ENCODE results near the gene EFHC1. TPM values are rescaled to one million over a fixed set of nuclear protein-coding genes. Genes with fewer than 3 reads are reported as not detected.

Gene EFHC1
- total and polyA plus RNA-seq, 7 donors, result 1.8 to 38.5 (median 15.9) TPM

GRCh38 chr6:52534363-52534762 is 114.2 kb downstream of the EFHC1 start:
- TF ChIP-seq POLR2A (IDR thresholded peaks at IDR 0.05), result no peak
- TF ChIP-seq POLR2AphosphoS5 (IDR thresholded peaks at IDR 0.05), result no peak
- TF ChIP-seq EP300 (IDR thresholded peaks at IDR 0.05), result no peak
- no peak for TF ChIP-seq CTCF (IDR thresholded peaks at IDR 0.05)
- no peak overlapping the region for H3K4me3 ChIP-seq
- peaks cover 5 to 24% (median 10%) of the 10 kb centered on the region in 4 donors for H3K36me3 ChIP-seq
- peaks cover 0 to 38% (median 30%) of the 10 kb centered on the region in 4 donors for H3K4me1 ChIP-seq
- no peak overlapping the region for H3K27ac ChIP-seq
- intact Hi-C loops (cut with DNase I), result no loop called here
- no peaks in the 10 kb centered on the region for H3K9me3 ChIP-seq
- DNase-seq, result no peak
- 98% methylated on average over 5 of the region's 5 CpGs for WGBS, 2 donors
- no peaks in the 10 kb centered on the region for H3K27me3 ChIP-seq

GRCh38 chr6:52534966-52535390 is 114.8 kb downstream of the EFHC1 start:
- DNase-seq, result no peak
- intact Hi-C loops (cut with DNase I), result no loop called here
- Histone ChIP-seq H3K4me3 (no peak overlapping the region), H3K27ac (no peak overlapping the region), H3K27me3 (no peaks in the 10 kb centered on the region), H3K36me3 (peaks cover 5 to 20% (median 10%) of the 10 kb centered on the region in 4 donors), H3K9me3 (no peaks in the 10 kb centered on the region), H3K4me1 (peaks cover 0 to 45% (median 37%) of the 10 kb centered on the region in 4 donors)
- WGBS, 2 donors, result 72 to 95% methylated on average over 3 of the region's 3 CpGs
- TF ChIP-seq EP300 (IDR thresholded peaks at IDR 0.05), result no peak
- no peak for TF ChIP-seq POLR2A (IDR thresholded peaks at IDR 0.05)
- TF ChIP-seq CTCF (IDR thresholded peaks at IDR 0.05), result no peak

- WGBS, 2 donors, result 65 to 89% methylated on average over 5 of the region's 5 CpGs
- intact Hi-C loops (cut with DNase I), result no loop called here
- DNase-seq, result no peak
These were observed 115.7 kb downstream of the EFHC1 start for GRCh38 chr6:52535711-52536423.

GRCh38 chr6:52536424-52536916 is 116.3 kb downstream of the EFHC1 start:
- no peak overlapping the region for H3K27ac ChIP-seq
- no peak overlapping the region for H3K4me3 ChIP-seq
- intact Hi-C loops (cut with DNase I), result no loop called here
- no peak for TF ChIP-seq EP300 (IDR thresholded peaks at IDR 0.05)
- no peak for TF ChIP-seq CTCF (IDR thresholded peaks at IDR 0.05)
- no peak for TF ChIP-seq POLR2A (IDR thresholded peaks at IDR 0.05)
- TF ChIP-seq POLR2AphosphoS5 (IDR thresholded peaks at IDR 0.05), result no peak
- H3K27me3 ChIP-seq, result no peaks in the 10 kb centered on the region
- peaks cover 0 to 59% (median 51%) of the 10 kb centered on the region in 4 donors for H3K4me1 ChIP-seq
- H3K36me3 ChIP-seq, result peaks cover 5 to 16% (median 10%) of the 10 kb centered on the region in 4 donors
- H3K9me3 ChIP-seq, result no peaks in the 10 kb centered on the region
- DNase-seq, result no peak
- 87 to 95% methylated on average over 6 of the region's 6 CpGs for WGBS, 2 donors

More at GRCh38 chr6:52535711-52536423, 115.7 kb downstream of the EFHC1 start:
- TF ChIP-seq POLR2AphosphoS5 (IDR thresholded peaks at IDR 0.05), result no peak
- no peak for TF ChIP-seq POLR2A (IDR thresholded peaks at IDR 0.05)
- TF ChIP-seq CTCF (IDR thresholded peaks at IDR 0.05), result no peak
- TF ChIP-seq EP300 (IDR thresholded peaks at IDR 0.05), result no peak
- Histone ChIP-seq H3K4me1 (peaks cover 0 to 53% (median 46%) of the 10 kb centered on the region in 4 donors), H3K9me3 (no peaks in the 10 kb centered on the region), H3K4me3 (no peak overlapping the region), H3K36me3 (peaks cover 5 to 16% (median 10%) of the 10 kb centered on the region in 4 donors), H3K27ac (no peak overlapping the region), H3K27me3 (no peaks in the 10 kb centered on the region)
